DMS153 treated with DMSO at 0.1 percent for 48 hours (cell line): ENCODE results near the gene UPF2.
"Not testable (repeated sequence)": the region's sequence is repeated elsewhere in the genome, so short reads cannot be mapped to it uniquely, and the experiment has no call there.

Experiments used
- DNase-seq: peaks from one replicate; lab custom pipeline; 2025; ENCODE audit not compliant: unreplicated experiment; lab: John Stamatoyannopoulos, UW

Gene UPF2

GRCh38 chr10:11908536-11908935 is 134.1 kb downstream of the UPF2 start:
- no peak for DNase-seq

- DNase-seq = no peak
These were observed 134.7 kb downstream of the UPF2 start for GRCh38 chr10:11907914-11908313.

GRCh38 chr10:11906714-11907113 is 135.9 kb downstream of the UPF2 start:
- DNase-seq = no peak

GRCh38 chr10:11902646-11903045 is 140.0 kb downstream of the UPF2 start:
- DNase-seq = no peak

- no peak for DNase-seq
These were observed 140.7 kb downstream of the UPF2 start for GRCh38 chr10:11901833-11902475.

GRCh38 chr10:11901454-11901832 is 141.2 kb downstream of the UPF2 start:
- DNase-seq = no peak

- DNase-seq = no peak
These were observed 141.6 kb downstream of the UPF2 start for GRCh38 chr10:11901036-11901301.

GRCh38 chr10:11899067-11899876 is 143.3 kb downstream of the UPF2 start:
- DNase-seq = no peak

GRCh38 chr10:11898372-11899066 is 144.1 kb downstream of the UPF2 start:
- no peak for DNase-seq

- DNase-seq = no peak
These were observed 144.6 kb downstream of the UPF2 start for GRCh38 chr10:11898033-11898371.

GRCh38 chr10:11896549-11897200 is 145.9 kb downstream of the UPF2 start:
- DNase-seq = no peak

- DNase-seq = no peak
These were observed 147.0 kb downstream of the UPF2 start for GRCh38 chr10:11895598-11895997.

GRCh38 chr10:11895108-11895466 is 147.5 kb downstream of the UPF2 start:
- DNase-seq = no peak

- DNase-seq = no peak
These were observed 148.1 kb downstream of the UPF2 start for GRCh38 chr10:11894381-11895107.

GRCh38 chr10:11893749-11894278 is 148.8 kb downstream of the UPF2 start:
- no peak for DNase-seq

GRCh38 chr10:11891776-11892486 is 150.7 kb downstream of the UPF2 start:
- no peak for DNase-seq

GRCh38 chr10:11889263-11889662 is 153.3 kb downstream of the UPF2 start:
- DNase-seq = not testable (repeated sequence)

GRCh38 chr10:11887381-11888227 is 155.0 kb downstream of the UPF2 start:
- no peak for DNase-seq

GRCh38 chr10:11886851-11887250 is 155.8 kb downstream of the UPF2 start:
- DNase-seq = no peak

GRCh38 chr10:11886138-11886474 is 156.5 kb downstream of the UPF2 start:
- DNase-seq = no peak
